ENCODE results near the gene ASF1B.

DNA sequence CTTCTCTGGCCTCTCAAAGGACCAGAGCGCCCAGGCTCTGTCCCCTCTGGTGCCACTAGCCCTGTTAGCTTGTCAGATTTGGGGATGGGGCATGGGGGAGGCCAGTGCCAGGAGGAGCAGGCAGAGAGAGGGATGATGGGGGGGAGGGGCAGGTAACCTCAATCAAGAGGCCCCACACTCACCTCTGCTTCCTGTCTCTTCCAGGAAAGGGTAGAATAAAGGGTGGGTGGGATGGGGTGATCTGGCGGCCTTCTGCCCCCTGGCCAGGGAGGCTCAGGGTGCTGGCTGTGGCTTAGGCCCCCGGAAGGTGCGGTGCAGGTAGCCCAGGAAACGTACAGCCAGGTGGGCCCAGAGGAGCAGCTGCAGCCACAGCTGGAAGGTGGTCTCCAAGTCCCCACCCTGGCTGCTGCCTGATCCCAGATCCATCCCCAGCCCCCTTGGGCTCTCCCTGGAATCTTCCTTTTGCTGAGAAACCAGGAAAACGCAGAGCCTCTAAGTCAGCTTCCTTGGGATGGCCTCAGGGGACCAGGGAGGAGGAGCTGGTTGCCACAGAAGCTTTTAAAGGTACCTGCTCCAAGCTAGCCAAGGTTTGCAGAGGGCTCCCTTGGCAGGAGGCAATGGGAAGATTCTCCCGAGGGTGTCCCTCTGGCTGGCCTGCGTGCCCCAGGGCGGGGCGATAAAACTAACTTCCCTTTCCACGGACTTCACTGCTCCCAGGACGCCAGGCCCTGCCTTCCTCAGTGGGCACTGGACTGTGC lies 24.2 kb downstream of the ASF1B start:
- TF ChIP-seq, protein P1, sequence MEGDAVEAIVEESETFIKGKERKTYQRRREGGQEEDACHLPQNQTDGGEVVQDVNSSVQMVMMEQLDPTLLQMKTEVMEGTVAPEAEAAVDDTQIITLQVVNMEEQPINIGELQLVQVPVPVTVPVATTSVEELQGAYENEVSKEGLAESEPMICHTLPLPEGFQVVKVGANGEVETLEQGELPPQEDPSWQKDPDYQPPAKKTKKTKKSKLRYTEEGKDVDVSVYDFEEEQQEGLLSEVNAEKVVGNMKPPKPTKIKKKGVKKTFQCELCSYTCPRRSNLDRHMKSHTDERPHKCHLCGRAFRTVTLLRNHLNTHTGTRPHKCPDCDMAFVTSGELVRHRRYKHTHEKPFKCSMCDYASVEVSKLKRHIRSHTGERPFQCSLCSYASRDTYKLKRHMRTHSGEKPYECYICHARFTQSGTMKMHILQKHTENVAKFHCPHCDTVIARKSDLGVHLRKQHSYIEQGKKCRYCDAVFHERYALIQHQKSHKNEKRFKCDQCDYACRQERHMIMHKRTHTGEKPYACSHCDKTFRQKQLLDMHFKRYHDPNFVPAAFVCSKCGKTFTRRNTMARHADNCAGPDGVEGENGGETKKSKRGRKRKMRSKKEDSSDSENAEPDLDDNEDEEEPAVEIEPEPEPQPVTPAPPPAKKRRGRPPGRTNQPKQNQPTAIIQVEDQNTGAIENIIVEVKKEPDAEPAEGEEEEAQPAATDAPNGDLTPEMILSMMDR (IDR thresholded peaks at IDR 0.05) = no peak
- TF ChIP-seq POLR2A (IDR thresholded peaks at IDR 0.05) (no peak), POLR2AphosphoS5 (IDR thresholded peaks at IDR 0.05) (no peak)

Measured in prostate gland (tissue), 2 donors.